Brain microvascular endothelial cell (primary cell): ENCODE results near the gene TRABD2A.

ENCODE experiments used
- DNase-seq: peaks from one replicate; pipeline ENCODE4 v3.0.0-alpha.2; 2020
- H3K27ac ChIP-seq: fragments of 250-450 bp; sonication (Bioruptor Pico); 2 replicates; pipeline ENCODE4 v1.5.1; 2020; ENCODE audit warnings: mild to moderate bottlenecking, moderate library complexity
- H3K27me3 ChIP-seq: fragments of 250-450 bp; sonication (Bioruptor Pico); replicated peaks from 2 replicates; pipeline ENCODE4 v1.5.1; 2020; ENCODE audit warnings: mild to moderate bottlenecking
- H3K36me3 ChIP-seq: fragments of 250-450 bp; sonication (Bioruptor Pico); replicated peaks from 2 replicates; pipeline ENCODE4 v1.5.1; 2020; ENCODE audit warnings: mild to moderate bottlenecking
- H3K4me3 ChIP-seq: 2 replicates; pipeline ENCODE4 v1.5.1; 2011; ENCODE audit warnings: low read depth, mild to moderate bottlenecking, control low read depth, low read length, moderate library complexity
- in situ Hi-C: cut with HindIII; loops from 2 replicates; pipeline ENCODE4 v1.10.0; 2017; ENCODE audit warnings: low sequenced_read_pairs, low pct_ligation_motif_present
- TF ChIP-seq, protein P1 (sequence below): IDR thresholded peaks from 2 replicates; pipeline ENCODE4 v1.5.1; 2011; ENCODE audit warnings: low read depth, mild to moderate bottlenecking, moderate library complexity, low read length, control low read depth, inconsistent platforms; ENCODE audit errors: missing control alignments

TRABD2A gene

DNA sequence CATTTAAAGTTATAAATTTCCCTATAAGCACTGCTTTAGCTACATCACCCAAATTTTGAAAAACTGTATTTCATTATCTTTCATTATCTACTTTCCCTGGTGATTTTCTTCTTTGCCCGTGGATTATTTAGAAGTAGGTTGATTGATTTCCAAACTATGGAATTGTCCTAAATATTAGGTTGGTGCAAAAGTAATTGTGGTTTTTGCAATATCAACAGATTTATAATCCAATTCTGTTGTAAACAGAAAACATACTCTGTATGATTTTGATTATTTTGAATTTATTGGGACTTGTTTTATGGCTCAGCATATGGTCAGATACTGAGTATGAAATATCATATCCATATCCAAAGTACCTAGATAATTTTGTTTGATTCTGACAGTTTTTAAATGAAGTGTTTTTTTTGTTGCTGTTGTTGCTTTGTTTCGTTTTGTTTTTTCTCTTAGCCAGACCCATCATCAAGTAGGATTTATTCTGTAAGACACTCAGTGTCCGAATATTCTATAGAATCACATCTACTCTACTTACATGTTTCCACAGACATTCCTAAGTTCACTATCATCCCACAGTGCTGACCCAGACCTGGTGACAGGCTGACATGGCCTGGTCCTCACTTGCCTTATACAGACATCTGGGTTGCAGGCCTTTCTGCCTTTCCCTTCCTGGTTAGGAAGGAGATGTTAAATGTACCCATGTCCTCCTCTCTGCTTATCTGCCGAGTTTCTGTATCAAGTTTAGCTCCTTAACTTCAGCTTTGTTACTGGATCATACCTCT lies 2.1 kb upstream of the TRABD2A start:
- TF ChIP-seq, protein P1, sequence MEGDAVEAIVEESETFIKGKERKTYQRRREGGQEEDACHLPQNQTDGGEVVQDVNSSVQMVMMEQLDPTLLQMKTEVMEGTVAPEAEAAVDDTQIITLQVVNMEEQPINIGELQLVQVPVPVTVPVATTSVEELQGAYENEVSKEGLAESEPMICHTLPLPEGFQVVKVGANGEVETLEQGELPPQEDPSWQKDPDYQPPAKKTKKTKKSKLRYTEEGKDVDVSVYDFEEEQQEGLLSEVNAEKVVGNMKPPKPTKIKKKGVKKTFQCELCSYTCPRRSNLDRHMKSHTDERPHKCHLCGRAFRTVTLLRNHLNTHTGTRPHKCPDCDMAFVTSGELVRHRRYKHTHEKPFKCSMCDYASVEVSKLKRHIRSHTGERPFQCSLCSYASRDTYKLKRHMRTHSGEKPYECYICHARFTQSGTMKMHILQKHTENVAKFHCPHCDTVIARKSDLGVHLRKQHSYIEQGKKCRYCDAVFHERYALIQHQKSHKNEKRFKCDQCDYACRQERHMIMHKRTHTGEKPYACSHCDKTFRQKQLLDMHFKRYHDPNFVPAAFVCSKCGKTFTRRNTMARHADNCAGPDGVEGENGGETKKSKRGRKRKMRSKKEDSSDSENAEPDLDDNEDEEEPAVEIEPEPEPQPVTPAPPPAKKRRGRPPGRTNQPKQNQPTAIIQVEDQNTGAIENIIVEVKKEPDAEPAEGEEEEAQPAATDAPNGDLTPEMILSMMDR: no peak
- no peak overlapping the region for H3K27ac ChIP-seq
- H3K36me3 ChIP-seq: no peaks in the 10 kb centered on the region
- no peak overlapping the region for H3K4me3 ChIP-seq
- in situ Hi-C loops: no loop called here
- peak; percentile 43 for DNase-seq
- peaks cover 12% of the 10 kb centered on the region for H3K27me3 ChIP-seq

DNA sequence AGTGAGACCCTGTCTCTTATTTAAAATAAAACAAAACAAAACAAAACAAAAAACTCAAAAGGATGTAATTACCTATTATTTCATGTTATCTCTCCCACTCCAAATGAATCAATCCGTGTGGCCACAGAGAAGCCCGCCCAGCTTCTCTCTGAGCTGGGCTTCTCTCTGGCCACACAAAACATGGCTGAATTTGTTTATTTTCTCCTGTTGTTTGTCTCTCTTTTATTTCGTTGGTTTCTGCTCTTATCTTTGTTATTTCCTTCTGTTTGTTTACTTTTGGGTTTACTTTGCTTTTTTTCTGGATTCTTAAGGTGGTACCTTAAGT lies 1.5 kb upstream of the TRABD2A start:
- TF ChIP-seq, protein P1: no peak
- no peak for DNase-seq
- Histone ChIP-seq H3K4me3 (no peak overlapping the region), H3K27me3 (peaks cover 12% of the 10 kb centered on the region), H3K27ac (no peak overlapping the region), H3K36me3 (no peaks in the 10 kb centered on the region)
- in situ Hi-C loops: no loop called here

DNA sequence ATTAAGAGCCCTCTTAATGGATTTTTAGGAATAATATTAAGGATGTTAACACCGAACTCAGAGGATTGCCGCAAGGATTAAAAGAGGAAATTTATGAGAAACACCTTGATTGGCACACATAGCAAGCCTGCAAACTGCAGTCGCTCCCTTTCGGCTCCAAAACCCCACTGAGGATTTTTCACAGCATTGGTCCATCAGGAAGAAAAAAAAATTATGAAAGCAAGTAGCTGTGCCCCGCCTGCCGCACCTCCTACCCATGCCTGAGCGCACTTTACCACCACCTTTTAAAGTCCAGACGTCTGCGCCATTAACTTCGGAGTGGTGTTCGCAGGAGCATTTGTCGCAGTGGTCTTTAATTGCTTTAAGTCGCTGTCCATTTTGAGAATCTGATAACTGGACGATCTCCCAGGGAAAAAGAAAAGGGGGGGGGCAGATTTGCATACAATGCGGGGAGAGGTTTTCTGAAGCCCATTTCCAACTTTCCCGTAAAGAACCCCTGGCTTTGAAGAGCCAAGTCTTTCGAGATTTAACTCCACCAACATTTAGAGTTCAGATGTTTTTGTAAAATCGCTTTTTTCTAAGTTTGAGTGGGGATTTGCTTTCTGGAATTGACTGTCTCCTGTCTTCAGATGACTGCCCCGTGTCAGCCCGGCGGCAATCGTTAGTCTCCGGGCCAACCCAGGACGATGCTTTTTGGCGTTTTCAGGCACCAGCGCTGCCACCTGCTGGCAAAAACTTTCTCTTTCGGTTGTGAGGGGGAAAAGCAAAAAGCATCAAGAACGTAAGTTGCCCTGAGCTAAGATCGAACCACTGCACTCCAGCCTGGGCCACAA lies 913 bp upstream of the TRABD2A start:
- peaks cover 12% of the 10 kb centered on the region for H3K27me3 ChIP-seq
- peak; percentile 81 for DNase-seq
- H3K36me3 ChIP-seq: no peaks in the 10 kb centered on the region
- TF ChIP-seq, protein P1: peak; percentile 86
- peak overlapping the region; percentile 53 for H3K4me3 ChIP-seq
- no peak overlapping the region for H3K27ac ChIP-seq
- in situ Hi-C loops: no loop called here

DNA sequence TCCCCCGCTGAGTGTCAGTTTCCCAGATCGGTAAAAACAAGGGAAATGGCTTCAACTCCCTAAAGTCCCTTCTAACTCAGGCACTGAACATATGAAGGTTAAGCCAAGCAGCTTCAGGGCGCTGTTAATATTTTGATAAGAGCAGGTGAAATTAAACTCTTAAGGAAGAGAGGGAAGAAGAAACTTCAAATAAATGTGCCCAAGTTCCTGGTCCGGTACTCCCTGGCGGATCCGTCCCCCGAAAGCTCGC lies 564 bp downstream of the TRABD2A start:
- peak overlapping the region; percentile 51 for H3K4me3 ChIP-seq
- no peaks in the 10 kb centered on the region for H3K36me3 ChIP-seq
- no peak for DNase-seq
- TF ChIP-seq, protein P1: no peak
- peaks cover 12% of the 10 kb centered on the region for H3K27me3 ChIP-seq
- in situ Hi-C loops: no loop called here
- H3K27ac ChIP-seq: no peak overlapping the region

DNA sequence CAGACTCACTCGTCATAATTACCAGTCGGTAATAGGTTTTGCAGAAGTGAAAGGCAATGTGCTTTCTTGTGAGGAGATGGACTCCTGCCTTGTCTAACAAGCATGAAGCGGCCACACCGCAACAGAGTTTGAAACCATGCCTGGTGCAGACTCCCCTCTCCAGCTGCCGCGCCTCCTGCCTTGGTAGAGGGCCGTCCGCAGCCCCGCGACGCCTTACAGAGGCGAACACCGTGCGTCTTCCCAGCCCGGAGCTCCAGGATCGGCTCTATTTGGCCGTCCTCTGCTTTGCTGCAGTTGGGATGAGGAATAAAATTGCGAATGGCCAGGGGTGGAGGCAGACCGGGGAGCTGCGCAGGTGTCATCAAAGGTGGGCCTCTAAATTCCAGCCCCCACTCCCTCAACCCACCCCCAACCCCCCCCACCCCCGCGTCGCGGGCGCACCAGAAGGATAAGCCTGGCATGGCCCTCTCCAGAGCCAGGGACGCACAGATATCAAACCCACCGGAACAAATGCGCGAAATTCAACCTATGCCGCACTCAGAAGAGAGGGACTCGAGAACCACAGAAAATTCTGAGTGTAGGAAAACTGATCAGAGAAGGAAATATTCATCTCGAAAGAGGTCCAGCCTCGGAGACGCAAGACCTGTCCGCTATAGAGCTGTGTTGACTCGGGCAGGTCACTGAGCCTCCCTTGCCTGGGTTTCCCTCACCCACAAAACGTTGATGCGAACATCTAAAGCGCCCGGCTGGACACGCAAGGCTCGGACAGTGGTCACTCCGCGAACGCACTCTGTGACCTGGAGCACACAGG lies 1.1 kb downstream of the TRABD2A start:
- H3K4me3 ChIP-seq: peak overlapping the region; percentile 51
- no peaks in the 10 kb centered on the region for H3K36me3 ChIP-seq
- peaks cover 12% of the 10 kb centered on the region for H3K27me3 ChIP-seq
- DNase-seq: no peak
- in situ Hi-C loops: no loop called here
- TF ChIP-seq, protein P1: no peak
- H3K27ac ChIP-seq: no peak overlapping the region
